HTR-8/SVneo (cell line): ENCODE measurements around the gene PIK3CA.
"Not testable (repeated sequence)": the region's sequence is repeated elsewhere in the genome, so short reads cannot be mapped to it uniquely, and the experiment has no call there.

Source experiments
- DNase-seq: peaks from one replicate; pipeline ENCODE4 v3.0.0; 2011; ENCODE audit warnings: low spot score, mixed read lengths; ENCODE audit not compliant: insufficient read length
- FAIRE-seq: peaks from 2 replicates; lab custom pipeline; 2011; peaks lifted over from hg19 to GRCh38; lab: Jason Lieb, UNC

Gene PIK3CA

DNA sequence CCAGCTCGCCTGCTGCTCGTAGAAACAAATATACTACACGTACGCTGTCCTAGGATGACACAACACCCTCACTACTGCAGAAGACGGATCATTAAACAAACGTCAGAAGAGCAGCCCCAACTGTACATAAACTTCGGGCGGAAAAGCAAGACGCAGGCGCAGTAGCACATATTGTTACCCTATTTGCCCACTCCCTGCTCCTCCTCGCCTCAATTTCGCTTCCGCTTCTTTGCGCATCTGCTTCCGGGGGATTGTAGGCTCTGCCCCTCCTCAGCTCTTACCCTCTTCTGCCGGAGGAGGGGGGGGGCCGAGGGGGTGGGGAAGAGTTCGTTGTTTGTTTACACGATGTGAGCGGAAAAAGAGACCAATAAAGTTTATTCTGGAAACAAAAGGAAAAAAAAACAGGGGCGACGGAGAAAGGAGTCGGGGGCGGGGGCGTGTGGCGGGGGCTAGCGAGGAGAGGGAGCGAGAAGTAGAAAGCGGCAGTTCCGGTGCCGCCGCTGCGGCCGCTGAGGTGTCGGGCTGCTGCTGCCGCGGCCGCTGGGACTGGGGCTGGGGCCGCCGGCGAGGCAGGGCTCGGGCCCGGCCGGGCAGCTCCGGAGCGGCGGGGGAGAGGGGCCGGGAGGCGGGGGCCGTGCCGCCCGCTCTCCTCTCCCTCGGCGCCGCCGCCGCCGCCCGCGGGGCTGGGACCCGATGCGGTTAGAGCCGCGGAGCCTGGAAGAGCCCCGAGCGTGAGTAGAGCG, at the start of gene PIK3CA:
PIK3CA (plus strand) TSS at position 485 of the 743 bp plus-strand sequence. CDS start 50,469 bp downstream, outside the sequence.
- DNase-seq = peak; percentile 90
- peak; percentile 82 for FAIRE-seq

DNA sequence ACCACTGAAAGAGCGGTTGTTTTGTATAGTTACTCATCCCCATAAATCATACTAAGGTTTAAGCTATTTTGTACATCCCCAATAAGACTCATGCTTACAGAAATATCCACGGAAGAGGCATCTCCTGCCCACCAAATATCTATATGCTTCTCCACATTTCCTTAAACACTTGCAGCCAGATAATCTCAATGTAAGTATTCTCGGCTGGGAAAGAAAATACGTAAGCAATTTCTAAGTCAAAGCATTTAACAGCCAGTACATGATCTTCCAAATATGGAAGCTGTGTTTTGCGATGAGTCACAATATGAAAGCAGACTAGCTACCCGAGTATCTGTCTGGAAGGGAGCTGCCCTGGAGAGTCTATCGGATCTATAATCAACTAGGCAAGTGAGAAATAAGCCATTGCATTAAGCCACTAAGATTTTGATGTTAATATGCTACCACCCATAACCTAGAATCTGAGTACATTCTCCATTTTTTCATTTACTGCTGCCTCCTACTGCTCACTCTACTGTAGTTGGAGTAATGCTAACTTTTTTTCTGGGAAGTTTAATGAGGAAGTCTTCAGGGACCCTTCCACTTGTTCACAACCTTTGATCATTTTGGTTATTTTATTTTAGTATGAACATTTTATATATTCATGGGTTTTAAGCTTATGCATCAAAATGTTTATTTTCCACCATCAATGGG, 49.6 kb upstream of the PIK3CA start:
- FAIRE-seq = no peak
- peak; percentile 64 for DNase-seq

DNA sequence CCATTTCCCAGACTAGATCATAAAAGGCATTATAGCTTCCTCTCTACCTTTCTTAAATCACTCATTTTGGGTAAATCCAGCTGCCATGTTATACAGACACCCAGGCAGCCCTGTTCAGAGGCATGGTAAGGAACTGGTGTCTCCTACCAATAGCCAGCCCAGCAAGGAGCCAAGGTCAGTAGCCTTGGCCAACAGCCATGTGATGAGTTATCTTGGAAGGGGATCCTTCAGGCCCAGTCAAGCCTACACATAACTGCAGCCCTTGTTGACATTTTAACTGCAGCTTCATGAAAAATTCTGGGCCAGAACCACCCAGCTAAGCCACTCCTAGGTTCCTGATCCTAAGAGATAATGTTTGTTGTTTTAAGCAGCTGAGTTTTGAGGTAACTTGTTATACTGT, 47.5 kb upstream of the PIK3CA start:
- no peak for DNase-seq
- FAIRE-seq = no peak

DNA sequence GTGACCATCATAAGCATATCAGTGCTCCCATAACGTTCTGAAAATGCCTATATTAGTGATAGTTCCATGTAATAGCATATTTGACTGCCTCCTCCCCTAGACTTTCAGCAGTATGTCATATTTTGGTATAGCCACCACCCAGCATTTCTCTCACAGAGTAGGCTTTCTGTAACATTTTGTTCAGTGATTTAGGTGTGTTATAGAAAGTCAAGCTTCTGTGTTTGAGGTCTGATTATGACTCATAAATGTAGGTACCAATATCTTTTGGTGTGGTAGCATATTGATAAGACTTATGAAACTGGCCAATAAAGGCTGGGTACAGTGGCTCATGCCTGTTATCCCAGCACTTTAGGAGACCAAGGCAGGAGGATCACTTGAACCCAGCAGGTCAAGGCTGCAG, 42.3 kb upstream of the PIK3CA start:
- FAIRE-seq (no peak), DNase-seq (no peak)

DNA sequence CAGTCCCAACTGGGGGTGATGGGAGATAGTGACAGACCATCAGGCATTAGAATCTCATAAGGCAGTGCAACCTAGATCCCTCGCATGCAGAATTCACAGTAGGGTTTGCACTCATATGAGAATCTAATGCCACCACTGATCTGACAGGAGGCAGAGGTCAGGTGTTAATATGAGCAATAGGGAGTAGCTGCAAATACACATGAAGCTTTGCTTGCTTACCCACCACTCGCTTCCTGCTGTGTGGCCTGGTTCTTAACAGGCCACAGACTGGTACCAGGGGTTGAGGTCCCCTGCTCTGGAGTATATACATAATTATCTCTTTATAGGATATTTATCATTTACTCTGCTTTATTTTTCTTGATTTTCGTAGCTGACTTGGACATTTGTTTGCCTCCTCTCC, 40.5 kb upstream of the PIK3CA start:
- no peak for DNase-seq
- no peak for FAIRE-seq

DNA sequence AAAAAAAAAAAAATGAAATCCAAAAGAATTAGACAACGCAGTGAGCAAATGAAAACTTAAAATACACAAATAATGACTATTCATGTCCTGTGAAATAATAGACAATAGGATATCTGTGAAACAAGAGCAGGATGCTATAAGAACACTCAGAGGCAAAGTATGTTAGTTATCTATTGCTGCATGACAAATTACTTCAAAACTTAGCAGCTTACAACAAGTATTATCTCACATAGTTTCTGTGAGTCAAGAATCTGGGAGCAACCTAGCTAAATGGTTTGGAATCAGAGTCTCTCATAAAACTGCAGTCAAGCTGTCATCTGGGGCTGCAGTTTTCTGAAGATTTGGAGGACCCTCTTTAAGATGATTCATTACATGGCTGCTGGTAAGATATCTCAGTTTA, 40.1 kb upstream of the PIK3CA start:
- DNase-seq (no peak), FAIRE-seq (no peak)

DNA sequence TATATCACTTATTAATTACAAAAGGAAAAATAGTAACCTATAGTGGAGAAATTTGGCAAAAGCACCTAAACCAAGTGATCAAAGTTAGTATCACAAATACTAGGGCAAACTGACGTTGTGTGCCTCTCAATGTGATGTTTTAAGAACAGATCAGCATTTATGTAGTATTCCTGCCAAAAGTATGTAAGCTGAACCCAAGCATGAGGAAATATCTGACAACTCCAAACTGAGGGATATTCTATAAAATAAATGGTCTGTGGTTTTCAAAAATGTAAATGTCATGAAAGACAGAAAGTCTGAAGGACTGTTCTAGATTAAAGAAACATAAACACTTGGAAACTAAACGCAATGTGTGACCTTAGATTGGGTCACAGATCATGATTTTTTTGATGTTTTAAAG, 34.3 kb upstream of the PIK3CA start:
- FAIRE-seq (no peak), DNase-seq (no peak)

DNA sequence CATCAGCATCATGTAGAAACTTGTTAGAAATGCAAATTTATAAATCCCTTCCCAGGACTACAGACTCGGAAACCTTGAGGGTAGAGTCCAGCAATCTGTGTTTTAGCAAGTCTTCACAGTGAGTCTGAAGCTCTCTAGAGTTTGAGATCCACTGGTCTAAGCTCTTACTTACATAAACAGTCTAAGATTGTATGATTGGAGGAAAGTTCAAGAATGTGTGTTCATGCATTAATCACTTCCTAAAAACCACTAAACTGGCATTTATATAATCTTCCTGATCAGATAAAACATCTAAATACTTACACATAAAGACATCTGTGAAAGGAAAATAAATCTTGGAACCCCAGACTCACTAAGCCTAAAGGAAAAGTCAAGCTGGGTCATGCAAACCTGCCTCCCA, 32.7 kb upstream of the PIK3CA start:
- FAIRE-seq, DNase-seq: not testable (repeated sequence)

DNA sequence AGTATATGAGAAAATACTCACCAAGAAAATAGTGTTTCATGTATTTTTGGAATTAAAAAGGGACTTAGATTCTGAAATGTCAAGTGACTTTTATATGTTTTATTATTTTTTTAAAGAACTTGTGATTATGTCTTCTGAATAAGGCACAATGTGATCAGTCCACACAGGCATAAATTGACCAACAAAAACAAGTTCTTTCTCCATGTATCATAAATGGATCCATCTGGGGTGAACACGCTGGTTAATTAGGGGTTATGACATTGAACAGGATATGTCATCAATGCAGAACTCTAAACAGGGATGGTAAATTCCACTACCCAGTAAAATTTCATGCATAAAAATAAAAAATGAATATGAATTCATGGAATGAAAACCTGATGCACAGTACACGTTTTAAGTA, 31.3 kb upstream of the PIK3CA start:
- DNase-seq (no peak), FAIRE-seq (no peak)

DNA sequence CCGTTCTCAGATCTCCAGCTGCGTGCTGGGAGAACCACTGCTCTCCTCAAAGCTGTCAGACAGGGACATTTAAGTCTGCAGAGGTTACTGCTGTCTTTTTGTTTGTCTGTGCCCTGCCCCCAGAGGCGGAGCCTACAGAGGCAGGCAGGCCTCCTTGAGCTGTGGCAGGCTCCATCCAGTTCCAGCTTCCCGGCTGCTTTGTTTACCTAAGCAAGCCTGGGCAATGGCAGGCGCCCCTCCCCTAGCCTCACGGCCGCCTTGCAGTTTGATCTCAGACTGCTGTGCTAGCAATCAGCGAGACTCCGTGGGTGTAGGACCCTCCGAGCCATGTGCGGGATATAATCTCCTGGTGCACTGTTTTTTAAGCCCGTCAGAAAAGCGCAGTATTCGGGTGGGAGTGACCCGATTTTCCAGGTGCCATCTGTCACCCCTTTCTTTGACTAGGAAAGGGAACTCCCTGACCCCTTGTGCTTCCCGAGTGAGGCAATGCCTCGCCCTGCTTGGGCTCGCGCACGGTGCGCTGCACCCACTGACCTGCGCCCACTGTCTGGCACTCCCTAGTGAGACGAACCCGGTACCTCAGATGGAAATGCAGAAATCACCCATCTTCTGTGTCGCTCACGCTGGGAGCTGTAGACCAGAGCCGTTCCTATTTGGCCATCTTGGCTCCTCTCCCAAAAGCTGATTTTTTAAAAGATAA, 15.8 kb upstream of the PIK3CA start:
- FAIRE-seq, DNase-seq: not testable (repeated sequence)

DNA sequence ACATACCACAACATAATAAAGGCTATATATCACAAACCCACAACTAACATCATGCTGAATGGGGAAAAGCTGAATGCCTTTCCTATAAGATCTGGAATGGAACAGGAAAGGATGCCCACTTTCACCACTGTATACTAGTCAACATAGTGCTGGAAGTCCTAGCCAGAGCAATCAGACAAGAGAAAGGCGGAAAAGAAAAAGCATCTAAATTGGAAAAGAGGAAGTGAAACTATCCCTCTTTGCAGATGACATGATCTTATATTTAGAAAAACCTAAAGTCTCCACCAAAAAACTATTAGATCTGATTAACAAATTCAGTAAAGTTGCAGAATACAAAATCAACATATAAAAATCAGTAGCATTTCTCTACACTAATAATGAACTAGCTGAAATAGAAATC, 14.6 kb upstream of the PIK3CA start:
- DNase-seq (no peak), FAIRE-seq (no peak)

DNA sequence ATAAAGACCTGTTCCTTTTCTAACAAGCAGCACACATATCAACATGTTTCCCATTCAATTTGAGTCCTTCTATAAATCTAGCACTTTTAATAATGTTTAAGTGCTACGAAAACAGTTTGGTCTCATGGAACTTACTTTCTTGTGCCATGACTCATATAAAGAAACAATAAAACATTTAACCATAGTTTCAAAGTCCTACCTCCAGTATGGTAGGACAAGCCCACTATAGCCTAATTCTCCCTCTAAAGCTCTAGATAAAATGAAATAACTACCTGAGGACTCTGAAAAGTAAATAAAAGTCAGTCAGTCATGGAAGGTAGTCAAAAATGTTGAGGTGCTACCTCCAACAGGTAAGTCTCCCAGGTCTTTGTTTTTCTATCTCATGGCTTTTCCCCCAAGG, 12.0 kb upstream of the PIK3CA start:
- FAIRE-seq (no peak), DNase-seq (no peak)

DNA sequence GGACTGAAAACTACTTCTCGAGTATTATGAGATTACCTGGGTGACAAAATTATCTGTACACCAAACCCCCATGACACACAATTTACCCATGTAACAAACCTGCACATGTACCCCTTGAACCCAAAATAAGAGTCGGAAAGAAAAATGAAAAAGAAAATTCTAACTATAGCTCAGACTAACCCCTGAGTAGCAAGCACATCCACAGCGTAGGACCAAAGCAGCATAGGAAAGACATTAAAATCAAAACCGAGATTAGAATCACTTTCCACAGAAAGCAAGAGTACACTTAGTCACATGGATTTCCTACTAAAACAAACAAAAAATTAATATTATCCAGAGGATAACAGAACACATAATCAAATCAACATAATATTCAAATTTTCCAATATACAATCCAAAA, 6.3 kb upstream of the PIK3CA start:
- DNase-seq (no peak), FAIRE-seq (no peak)

DNA sequence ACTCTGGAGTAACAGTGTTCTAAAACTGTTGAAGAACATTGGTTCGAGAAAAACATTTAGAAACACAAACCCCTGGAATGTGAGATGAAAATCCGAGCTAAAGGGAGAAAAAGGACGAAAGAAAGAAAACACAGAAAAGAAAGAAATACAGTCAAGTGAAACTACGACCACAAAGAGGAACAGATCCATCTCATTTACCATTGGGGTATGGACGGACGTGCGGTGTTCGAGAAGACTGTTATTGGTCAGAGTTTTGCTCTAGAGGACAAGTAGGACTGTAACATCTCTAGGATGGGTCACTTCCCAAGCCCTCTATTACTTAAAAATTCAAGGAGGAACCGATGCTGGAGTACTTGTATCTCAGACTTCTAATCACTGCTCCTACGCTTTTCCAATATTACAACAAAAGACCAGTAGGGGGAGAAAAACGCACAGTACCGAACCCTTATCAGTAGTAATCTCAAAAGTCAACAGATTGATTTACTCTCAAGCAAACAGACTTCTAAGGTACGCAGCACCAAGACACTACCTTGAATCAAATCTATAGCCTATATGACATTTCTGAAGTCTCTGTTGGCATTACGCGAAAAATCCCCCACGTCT, 1.1 kb upstream of the PIK3CA start:
- peak; percentile 65 for DNase-seq
- no peak for FAIRE-seq

DNA sequence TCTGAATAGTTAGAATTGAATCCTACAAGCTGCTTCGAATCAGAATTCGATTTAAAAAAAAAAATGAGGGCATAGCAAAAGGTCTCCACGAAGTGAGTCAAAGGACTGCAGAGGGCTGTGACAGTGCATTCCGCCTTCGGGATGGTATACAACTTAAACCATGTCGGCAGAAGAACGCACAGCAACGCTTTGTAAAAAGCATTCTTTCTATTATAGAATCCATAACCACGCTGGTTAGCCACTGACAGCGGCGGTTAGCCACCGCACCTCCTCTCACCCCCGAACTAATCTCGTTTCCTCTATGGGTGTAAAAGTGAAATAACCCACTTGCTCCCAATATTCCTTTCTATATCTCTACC, 664 bp upstream of the PIK3CA start:
- DNase-seq (no peak), FAIRE-seq (no peak)

DNA sequence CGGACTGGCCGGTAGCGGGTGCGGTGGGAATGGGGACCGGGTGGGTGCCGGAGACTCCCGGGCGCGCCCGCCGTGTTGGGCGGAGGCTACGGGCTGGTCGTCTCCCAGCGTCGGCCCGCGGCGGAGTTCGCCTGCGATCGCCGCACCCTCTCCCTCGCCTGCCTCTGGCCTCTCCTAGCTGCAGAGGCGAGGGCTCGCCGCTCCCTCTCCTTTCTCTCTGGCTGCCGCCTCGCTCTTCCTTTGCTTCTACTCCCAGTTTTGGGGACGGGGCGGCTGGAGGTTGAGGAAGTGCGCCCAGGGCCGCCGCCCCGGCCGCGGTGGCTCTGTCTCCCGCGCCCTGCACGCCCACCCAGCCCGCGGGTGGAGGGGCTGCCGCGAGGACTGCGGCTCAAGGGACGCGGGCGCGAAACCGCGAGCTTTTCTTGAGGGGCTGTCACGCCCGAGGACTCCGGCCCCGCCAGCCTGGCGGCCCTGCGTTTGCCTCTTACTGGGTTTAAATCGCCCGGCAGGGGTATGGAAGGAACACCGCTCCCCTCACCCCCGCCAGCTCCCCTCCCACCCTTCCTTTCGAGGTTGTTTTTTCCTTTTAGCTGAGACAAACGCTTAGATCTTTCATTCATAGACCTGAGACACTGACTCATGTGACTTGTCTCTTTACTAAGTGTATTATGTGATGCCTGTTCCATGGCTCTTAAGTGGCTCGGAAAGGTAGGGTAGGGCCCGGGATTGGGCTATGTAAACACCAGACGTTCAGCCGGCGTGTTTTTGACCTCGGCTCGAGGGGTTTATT, 654 bp downstream of the PIK3CA start:
- DNase-seq (no peak), FAIRE-seq (no peak)

DNA sequence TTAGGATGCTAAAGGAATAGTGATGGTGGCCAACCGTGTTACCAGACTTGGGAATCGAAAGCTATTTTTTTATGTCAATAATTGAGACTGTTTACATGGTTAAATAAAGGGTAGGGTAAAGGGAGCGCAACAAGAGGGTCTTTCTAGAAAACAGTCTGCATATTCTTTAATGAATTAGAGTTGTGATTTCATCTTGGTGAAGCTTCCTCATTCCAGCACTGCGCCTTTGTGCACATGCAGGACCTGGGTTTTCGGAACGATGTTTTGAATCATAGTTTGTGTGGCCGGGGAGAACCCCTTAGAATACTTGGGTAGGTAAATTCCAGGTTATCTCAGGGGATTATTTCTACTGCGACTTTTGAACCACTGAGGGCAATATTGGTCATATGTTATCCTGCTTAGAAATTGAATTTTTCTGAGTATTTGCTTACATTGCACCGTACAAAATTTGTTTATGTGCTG, 1.3 kb downstream of the PIK3CA start:
- FAIRE-seq (no peak), DNase-seq (no peak)

DNA sequence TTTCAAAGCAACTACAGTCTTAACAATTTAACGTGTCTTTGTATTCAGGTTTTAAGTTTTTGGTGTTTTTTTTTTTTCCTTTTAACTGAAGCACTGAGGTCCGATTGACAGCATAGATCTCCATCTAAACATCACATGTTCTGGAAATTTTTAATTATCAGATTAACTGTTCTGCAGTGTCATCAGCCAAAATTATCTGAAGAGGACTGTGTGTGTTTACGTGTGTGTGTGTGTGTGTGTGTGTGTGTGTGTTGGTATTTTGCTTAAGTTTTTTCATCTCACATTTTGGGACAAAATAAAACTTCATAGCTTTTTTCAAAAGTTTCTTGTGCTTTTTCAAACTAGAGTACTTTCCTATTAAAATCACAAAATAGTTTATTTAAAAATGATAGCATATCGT, 1.8 kb downstream of the PIK3CA start:
- FAIRE-seq (no peak), DNase-seq (no peak)

DNA sequence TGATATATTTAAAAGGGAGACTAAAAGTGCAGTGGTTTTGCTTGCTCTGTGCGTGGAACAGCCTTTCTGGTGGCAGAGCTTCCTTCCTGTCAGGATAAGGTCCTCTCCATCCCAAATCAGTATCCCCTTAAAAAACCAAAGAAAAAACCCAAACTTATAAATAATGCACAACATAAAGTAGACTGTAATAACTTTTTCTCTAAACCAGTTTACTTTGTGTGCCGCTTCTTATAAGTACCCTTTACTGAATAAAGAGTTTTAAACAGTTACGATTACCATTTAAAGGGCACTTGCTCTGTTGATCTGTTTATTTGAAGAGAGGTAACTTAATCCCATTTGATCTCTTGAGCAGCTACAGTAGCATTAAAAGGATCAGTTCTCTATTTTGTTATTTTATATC, 2.5 kb downstream of the PIK3CA start:
- DNase-seq (no peak), FAIRE-seq (no peak)

DNA sequence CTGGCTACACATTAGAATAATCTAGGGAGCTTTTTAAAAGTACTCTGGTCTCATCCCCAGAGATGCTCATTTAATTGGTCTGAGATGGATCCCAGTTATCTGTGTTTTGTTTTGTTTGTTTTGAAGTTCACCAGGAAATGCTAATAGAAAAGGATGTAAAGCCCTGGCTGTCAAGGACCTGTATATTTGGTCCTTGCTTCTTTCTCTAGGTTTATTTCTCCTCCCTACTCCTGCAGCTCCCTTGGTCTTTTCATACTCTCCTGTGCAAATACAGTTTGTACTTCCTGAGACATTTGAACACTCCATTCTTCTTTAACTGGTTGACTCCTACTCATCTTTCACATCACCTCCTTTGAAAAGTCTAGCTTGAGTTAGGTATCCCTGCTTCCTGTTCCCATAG, 3.3 kb downstream of the PIK3CA start:
- FAIRE-seq (no peak), DNase-seq (no peak)
